OCI-M1 (cell line): ENCODE results near the gene SPEM2.

ENCODE experiments used
- DNase-seq: peaks from one replicate; lab custom pipeline; 2025; lab: John Stamatoyannopoulos, UW

Gene SPEM2

DNA sequence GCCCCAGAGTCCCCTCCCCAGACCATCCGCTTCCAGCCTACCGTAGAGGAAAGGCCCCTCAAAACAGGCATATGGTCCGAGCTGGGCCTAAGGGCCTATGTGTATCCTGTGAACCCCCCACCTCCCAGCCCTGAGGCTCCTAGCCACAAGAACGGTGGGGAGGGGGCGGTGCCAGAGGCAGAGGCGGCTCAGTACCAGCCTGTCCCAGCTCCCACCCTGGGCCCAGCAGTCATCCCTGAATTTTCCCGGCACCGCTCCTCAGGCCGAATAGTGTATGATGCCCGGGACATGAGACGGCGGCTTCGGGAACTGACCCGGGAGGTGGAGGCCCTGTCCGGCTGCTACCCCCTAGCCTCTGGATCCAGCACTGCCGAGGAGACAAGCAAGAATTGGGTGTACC, 4.2 kb upstream of the SPEM2 start:
- DNase-seq: no peak

DNA sequence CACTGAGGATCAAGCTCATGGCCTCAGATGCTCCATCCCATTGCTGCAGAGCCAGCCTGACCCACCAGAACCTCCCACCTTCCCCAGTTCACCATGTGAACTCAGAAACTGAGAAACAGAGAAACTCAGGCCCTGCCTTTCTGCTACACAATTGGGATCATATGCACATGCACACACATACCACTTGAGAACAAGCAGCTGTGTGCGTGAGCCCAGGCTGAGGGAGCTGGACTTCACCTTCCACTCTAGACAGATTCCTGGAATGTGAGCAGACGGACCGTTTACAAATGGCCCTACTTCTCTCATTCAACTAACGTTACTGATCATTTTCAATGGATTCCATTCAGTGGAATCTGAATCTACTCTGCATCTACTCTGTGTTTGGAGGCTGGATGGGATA, 1.7 kb upstream of the SPEM2 start:
- no peak for DNase-seq

DNA sequence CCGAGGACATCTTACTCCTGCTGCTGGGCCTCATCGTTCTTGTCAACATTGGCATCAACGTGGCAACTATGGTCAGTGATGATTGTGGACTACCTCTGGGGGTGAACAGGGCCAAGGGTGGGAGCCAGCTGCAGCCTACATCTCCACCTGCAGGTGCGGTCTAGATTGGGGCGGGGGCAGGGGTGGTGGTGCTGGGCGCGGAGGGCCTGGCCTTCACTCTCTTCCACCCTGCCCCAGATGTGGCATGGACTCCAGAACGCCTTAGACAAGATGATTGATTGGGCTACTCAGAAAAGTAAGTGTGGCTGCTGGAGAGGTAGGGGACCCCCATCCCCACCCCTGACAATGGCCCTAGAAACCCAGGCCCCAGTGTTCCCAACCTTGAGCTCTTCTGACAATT, 340 bp downstream of the SPEM2 start:
- no peak for DNase-seq

DNA sequence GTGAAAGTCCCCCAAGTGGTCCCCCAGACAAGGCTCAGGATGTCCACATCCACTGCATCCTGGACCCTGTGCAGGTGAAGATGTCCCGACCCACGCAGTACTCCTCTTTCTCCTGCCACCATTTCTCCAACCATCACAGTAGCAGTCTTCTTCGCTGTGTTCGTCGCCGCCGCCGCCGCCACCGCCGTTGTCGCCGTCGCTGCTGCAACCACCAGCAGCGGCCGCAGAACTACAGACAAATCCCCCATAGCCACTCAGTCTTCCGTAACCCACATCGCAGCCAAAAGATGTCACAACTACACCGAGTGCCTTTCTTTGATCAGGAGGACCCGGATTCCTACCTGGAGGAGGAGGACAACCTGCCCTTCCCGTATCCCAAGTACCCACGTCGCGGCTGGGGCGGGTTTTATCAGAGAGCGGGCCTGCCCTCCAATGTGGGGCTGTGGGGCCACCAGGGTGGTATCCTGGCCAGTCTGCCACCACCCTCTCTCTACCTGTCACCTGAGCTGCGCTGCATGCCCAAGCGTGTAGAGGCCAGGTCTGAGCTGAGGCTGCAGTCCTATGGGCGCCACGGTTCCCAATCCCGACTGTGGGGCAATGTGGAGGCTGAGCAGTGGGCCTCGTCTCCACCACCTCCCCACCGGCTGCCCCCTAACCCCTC, 917 bp downstream of the SPEM2 start:
- DNase-seq: no peak

DNA sequence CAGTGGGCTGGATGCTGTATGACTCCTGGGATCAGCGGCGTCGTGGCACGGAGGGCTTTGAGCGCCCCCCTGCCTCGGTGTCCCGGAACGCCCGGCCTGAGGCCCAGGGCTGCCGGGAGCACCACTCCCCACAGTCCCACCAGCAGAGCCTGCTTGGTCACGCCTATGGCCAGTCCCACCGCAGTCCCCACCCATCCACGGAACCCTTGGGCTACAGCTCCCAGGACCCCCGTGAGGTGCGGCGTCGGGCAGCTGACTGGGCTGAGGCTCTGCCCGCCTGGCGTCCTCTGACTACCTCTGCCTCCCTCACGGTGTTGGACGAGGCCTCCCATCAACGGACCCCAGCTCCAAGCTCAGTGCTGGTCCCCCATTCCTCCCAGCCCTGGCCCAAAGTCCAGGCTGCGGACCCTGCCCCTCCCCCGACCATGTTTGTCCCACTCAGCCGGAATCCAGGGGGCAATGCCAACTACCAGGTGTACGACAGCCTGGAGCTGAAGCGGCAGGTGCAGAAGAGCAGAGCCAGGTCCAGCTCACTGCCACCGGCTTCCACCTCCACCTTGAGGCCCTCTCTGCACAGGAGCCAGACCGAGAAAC, 1.6 kb downstream of the SPEM2 start:
- DNase-seq: no peak

DNA sequence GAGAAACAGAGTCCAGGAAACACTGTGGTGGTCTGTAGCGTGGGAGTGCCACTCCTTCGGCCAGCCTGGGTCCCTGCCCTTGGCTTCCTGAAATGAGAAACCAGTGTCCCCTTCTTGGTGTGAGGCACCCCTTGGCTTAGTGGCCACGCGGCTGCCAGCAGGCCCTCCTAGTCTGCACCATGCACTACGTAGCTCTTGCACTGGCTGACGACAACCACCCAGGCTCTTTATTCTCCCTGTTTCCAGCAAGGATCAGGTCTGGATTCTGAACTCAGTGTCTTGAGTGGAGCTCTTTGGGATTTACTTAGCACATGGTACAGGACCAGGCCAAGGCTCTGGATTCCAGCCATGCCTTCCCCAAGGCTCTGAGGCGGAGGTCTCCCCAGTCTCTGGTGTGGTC, 2.1 kb downstream of the SPEM2 start:
- DNase-seq: no peak

DNA sequence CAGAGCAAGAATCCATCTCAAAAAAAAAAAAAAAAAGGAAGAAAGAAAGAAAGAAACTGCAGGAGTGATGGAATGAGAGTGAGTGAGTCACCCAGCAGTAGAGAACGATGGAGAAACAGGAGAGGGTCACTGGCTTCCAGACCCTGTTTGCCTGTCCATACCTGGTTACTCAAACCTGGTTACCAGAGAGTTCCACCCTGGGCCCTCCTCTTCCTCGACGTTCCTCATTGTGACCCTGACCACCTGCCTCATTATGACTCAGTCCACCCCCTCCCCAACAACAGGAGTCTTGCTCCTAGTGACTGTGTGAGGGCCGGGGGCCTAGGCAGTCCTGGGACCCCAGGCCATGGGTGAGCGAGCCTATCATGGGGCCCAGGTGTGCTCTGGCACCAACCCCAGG, 3.1 kb downstream of the SPEM2 start, which contains the start of gene SPEM3:
Gene SPEM3, plus strand, starts transcription at position 301 of the 400 bp plus-strand sequence. Its CDS starts 46 bp downstream, at position 347.
- DNase-seq: no peak

DNA sequence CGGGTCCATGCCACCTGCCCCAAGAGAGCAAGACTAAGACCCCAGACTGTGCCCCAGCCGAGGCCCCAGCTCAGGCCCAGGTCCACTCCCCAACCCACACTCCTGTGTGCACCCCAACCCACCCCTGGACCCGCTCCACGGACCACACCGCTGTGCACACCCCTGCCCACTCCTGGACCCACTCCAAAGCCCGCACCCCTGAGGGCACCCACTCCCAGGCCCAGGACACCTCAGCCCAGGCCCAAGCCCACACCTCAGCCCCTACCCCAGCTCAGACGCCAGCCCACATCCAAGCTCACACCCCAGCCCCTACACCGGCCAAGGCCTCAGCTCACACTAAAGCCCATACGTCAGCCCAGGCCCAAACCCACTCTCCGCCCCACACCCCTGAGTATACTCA, 4.3 kb downstream of the SPEM2 start:
- no peak for DNase-seq

DNA sequence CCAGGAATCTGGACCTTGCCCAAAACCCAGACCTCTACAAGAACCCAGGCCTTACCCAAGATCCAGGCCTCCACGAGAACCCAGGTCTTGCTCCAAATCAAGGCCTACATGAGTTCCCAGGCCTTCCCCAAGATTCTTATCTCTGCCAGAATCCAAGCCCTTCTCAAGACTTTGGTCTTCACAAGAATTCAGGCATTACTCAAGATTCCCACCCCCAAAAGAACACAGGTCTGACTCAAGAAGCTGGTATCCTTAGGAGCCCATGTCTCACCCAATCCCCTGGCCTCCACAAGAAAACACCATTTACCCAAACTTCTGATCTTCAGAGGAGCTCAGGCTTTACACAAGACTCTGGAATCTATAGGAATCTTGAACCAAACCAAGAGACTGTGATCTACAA, 5.8 kb downstream of the SPEM2 start:
- DNase-seq: no peak

DNA sequence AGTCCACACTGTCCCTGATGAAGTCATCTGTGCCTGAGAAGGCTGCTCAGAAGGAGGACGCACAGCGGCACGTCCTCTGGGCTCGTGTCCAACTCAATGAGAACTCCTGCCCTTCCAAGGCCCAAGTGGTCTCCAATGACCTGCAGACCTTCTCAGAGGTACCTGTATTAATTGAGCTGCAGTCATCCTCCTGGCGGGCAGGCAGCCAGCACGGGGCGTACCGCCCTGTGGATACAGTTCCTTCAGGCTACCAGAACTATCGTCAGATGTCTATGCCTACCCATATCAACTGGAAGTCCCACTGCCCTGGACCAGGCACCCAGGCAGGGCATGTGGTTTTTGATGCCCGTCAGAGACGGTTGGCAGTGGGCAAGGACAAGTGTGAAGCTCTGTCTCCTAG, 6.9 kb downstream of the SPEM2 start:
- no peak for DNase-seq

DNA sequence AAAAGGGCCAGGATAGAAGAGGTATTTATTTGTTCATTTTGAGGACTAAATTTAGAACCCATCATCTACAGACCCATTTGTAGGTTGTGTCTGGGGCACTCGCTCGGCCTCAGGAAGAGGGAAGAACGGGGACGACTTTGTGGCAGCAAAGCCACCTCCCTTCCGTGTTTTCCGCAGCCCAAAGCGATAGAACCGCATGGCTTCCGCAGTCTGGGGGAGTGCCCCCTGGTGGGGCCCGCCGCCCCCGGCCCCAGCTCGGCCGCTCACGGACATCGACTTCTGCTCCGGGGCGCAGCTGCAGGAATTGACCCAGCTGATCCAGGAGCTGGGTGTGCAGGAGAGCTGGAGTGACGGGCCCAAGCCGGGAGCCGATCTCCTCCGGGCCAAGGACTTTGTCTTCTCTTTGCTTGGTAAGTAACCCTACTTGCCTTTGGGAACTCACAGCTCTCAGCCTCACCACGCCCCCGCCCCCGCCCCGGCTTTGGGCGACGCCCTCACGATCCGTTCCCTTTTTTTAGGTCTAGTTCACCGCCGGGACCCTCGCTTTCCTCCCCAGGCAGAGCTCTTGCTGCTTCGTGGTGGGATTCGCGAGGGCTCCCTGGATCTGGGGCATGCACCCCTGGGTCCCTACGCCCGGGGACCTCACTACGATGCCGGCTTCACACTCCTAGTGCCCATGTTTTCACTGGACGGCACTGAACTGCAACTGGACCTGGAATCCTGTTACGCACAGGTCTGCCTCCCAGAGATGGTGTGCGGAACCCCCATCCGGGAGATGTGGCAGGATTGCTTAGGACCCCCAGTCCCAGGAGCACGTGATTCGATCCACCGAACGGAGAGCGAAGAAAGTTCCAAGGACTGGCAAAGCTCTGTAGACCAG, 10.5 kb downstream of the SPEM2 start:
- peak; percentile 94 for DNase-seq

DNA sequence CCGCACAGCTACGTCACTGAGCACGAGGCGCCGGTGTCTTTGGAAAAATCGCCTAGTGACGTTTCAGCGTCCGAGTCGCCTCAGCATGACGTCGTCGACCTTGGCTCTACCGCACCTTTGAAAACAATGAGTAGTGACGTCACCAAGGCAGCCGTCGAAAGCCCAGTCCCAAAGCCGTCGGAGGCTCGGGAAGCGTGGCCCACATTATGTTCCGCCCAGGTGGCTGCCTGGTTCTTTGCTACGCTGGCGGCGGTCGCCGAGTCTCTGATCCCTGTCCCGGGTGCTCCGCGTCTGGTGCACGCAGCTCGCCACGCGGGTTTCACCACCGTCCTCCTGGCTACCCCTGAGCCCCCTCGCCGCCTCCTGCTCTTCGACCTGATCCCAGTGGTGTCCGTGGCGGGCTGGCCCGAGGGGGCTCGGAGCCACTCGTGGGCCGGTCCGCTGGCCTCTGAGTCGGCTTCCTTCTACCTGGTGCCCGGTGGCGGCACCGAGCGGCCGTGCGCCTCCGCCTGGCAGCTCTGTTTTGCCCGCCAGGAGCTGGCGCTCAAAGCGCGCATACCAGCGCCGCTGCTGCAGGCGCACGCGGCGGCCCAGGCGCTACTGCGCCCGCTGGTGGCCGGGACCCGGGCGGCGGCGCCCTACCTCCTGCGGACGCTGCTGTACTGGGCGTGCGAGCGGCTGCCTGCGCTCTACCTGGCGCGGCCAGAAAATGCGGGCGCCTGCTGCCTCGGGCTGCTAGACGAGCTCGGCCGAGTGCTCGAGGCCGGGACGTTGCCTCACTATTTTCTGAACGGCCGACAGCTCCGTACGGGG, 11.3 kb downstream of the SPEM2 start:
- peak; percentile 92 for DNase-seq

DNA sequence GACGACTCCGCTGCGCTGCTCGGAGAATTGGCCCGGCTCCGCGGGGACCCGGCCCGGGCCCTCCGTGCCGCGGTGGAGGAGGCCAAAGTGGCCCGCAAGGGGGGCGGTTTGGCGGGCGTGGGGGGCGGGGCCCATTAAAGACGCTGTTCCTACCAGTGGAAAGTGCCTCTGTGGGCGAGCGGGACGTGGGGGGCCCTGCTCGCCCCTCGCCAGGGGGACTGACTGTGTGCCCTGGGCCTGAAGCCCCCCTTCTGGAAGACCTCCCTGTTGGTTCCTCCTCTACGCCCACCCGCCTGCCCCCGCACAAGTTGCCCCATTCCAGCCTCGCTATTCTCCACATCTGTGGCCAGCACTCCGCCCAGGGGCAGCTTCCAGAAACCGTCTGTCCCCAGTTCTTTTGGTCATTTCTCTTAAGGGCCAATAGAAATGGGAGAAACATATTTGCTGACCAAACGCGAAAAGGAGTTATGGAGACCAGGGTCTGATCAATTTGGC, 12.0 kb downstream of the SPEM2 start:
- DNase-seq: no peak

DNA sequence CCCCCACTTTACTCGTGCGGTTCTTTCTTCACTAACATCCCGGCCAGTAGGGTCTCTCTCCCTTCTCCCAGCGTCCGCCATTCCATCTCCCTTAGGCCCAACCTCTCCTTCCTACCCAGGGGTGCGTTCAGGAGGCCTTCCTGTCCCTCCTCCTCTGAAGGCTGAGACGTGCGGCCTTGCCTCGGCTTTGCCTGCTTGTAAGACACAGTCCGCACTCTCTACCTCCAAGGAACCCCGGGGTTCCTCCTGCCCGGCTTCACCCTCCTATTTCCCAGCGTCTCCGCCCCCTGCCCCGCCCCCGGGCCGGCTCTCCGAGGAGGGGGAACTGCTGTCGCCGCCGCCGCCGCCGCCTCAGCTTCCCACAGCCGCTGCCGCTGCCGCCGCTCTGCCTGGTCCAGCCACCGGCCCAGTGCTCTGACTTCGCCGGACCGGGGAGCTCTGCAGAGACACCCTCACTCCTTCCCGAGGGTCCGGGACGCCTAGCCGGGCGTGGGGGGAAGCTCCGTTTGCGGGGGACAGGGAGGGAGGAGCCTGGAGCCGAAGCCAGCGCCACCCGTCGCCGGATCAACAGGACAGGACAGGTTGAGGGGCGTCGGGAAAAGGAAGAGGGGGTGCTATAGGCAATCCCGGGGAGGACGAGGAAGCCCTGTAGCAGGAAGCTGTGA, 12.7 kb downstream of the SPEM2 start:
- DNase-seq: peak; percentile 71

DNA sequence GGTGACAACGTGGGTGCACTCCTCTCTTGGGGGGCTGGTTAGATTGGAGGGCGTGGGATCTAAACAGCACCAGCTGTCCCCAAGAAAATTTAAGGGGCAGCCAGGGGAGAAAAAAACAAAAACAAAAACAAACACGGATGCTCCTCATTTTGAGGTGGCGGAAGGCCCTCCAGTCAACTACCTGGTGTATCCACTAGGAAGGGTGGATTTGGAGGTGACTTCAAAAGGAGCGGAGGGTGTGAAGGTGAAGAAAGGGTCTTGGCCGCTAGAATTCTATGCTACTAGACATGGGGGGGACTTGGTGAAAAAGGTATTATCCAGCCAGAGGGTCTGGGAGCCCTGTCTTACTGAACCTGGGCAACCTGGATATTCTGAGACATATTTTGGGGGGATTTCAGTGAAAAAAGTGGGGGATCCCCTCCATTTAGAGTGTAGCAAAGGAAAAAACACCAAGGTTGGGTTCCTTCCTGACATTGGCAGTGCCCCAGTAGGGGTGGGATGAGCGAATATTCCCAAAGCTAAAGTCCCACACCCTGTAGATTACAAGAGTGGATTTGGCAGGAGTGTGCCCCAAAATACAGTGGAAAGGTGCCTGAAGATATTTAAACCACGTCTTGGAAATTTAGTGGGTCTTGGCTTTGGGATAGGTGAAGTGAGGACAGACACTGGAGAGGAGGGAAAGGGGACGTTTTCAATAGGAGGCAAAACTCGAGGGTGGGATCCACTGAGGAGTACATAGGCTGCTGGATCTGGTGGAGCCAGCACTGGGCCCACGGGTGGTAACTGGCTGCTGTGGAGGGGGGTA, 13.4 kb downstream of the SPEM2 start:
- no peak for DNase-seq

DNA sequence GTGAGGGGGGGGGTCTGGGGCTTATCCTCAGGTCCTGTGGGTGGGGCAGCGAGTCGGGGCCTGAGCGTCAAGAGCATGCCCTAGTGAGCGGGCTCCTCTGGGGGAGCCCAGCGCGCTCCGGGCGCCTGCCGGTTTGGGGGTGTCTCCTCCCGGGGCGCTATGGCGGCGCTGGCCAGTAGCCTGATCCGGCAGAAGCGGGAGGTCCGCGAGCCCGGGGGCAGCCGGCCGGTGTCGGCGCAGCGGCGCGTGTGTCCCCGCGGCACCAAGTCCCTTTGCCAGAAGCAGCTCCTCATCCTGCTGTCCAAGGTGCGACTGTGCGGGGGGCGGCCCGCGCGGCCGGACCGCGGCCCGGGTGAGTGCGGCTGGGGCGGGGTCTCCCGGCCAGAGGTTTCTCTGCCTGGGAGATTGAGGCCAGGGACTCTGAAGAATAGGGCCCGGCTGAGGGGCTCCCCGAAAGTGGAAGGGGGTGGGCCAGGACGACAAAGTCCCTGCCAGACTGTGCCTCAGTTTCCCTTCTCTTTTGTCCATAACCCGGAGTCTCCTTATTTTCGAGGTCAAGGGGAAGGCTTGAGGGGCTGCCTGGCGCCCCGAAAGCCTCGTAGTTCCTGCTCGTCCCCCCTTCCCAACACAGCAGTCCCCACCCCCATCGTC, 14.2 kb downstream of the SPEM2 start, which contains the start of gene FGF11:
Gene FGF11, plus strand, starts transcription at position 51 of the 651 bp plus-strand sequence. Its CDS starts 109 bp downstream, at position 160.
- peak; percentile 33 for DNase-seq

DNA sequence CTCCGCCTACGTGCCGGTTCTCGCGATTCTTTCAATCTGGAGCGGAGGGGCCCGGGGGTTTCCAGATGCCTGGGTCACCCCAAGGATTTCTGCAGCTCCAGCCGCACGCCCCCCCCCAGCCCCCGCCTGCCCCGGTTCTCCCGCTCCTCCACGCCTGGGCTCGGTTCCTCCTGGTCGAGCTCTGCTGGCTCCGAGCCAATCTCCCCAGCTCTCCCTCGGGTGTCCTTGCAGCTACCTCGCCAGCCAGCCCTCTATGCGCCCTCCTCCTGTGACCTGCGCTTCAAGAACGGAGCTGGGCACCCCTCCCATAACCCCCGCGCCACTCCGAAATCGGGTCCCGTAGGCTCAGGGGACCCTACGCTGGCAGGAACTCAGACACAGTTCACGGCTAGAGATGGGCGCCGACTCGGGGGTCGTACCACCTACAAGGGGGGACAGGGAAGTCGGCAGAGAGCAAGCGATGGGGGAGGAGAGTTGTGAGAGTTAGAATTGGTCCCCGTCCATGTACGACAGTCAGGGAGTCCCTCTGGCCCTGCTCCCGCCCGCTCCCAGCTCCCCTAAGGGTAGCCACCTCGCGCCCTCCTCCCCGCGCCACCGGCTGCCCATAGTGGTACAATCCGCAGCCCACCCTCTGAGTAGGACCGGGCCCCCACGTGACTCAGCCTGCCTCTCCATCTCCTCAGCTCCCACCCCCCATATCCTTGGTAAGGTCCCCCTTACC, 14.9 kb downstream of the SPEM2 start:
- DNase-seq: peak; percentile 83

DNA sequence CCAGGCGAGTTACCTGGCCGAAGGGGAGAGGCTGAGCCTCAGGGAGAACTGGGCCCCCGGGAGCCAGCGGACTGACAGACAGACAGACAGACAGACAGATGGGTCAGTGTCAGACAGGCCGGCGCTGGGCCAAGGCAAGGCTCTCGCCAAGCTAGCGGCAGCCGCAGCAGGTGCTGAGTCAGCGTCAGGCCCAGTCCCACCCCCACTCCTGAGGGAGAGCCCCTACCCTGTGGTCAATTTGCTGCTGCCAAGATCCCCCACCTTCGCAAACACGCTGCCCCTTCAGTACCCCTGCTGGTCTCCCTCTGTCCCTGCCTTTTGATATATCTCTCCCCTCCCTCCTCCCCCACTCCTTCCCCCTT, 15.4 kb downstream of the SPEM2 start:
- DNase-seq: peak; percentile 89

DNA sequence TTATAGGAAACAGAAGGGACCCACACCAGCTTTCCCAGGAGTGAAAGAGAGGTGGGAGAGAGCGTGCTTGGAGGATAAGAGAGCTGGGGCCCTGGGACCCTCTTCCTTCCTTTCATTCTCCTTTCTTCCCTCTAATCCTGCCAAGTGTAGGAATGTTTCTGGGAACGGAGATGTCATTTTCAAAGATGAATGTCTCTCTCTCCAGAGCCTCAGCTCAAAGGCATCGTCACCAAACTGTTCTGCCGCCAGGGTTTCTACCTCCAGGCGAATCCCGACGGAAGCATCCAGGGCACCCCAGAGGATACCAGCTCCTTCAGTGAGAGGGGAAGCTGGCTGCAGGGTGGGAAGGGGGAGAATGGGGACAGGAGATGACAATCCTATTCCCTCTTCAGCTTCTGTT, 15.8 kb downstream of the SPEM2 start:
- no peak for DNase-seq
